ENCODE data around the gene ANKRD27.

ANKRD27 gene

GRCh38 chr19:32567486-32567885 is 107.5 kb downstream of the ANKRD27 start:
- H3K79me2 ChIP-seq (ENCODE audit: control insufficient read depth, low read length): no peaks in the 10 kb centered on the region
- no peaks in the 10 kb centered on the region for H4K20me1 ChIP-seq (ENCODE audit: control insufficient read depth, insufficient read depth, low read depth, low read length)
- no peaks in the 10 kb centered on the region for H3K9me3 ChIP-seq (ENCODE audit: control insufficient read depth, insufficient read depth, low read length)
- no peak overlapping the region for H3K4me3 ChIP-seq (ENCODE audit: low read length)
- H3K4me1 ChIP-seq (ENCODE audit: control insufficient read depth, low read length): no peaks in the 10 kb centered on the region
- H3K27me3 ChIP-seq (ENCODE audit: control insufficient read depth, low read length): no peaks in the 10 kb centered on the region
- no peak overlapping the region for H3K27ac ChIP-seq (ENCODE audit: low read depth, low read length)
- no peak for TF ChIP-seq EZH2phosphoT487 (IDR thresholded peaks at IDR 0.05; ENCODE audit: borderline replicate concordance, low read length)
- no peak for TF ChIP-seq CTCF (IDR thresholded peaks at IDR 0.05; ENCODE audit: low read depth, low read length, poor library complexity, severe bottlenecking)
- no peaks in the 10 kb centered on the region for H3K36me3 ChIP-seq (ENCODE audit: control insufficient read depth, low read length)
- no peak overlapping the region for H3K4me2 ChIP-seq (ENCODE audit: low read length)
- H3K9me2 ChIP-seq (replicated peaks; ENCODE audit: control insufficient read depth, low read length): no peaks in the 10 kb centered on the region
- H3F3A ChIP-seq (ENCODE audit: control insufficient read depth, insufficient read depth): no peaks in the 10 kb centered on the region

- H3K9me2 ChIP-seq (replicated peaks; ENCODE audit: control insufficient read depth, low read length): no peaks in the 10 kb centered on the region
- H3K4me3 ChIP-seq (ENCODE audit: low read length): no peak overlapping the region
- no peaks in the 10 kb centered on the region for H3K9me3 ChIP-seq (ENCODE audit: control insufficient read depth, insufficient read depth, low read length)
- H3K27ac ChIP-seq (ENCODE audit: low read depth, low read length): no peak overlapping the region
- no peaks in the 10 kb centered on the region for H3F3A ChIP-seq (ENCODE audit: control insufficient read depth, insufficient read depth)
- H3K36me3 ChIP-seq (ENCODE audit: control insufficient read depth, low read length): no peaks in the 10 kb centered on the region
- no peak for TF ChIP-seq EZH2phosphoT487 (IDR thresholded peaks at IDR 0.05; ENCODE audit: borderline replicate concordance, low read length)
- TF ChIP-seq CTCF (IDR thresholded peaks at IDR 0.05; ENCODE audit: low read depth, low read length, poor library complexity, severe bottlenecking): no peak
- no peaks in the 10 kb centered on the region for H4K20me1 ChIP-seq (ENCODE audit: control insufficient read depth, insufficient read depth, low read depth, low read length)
- H3K4me2 ChIP-seq (ENCODE audit: low read length): no peak overlapping the region
- no peaks in the 10 kb centered on the region for H3K4me1 ChIP-seq (ENCODE audit: control insufficient read depth, low read length)
- H3K79me2 ChIP-seq (ENCODE audit: control insufficient read depth, low read length): no peaks in the 10 kb centered on the region
- H3K27me3 ChIP-seq (ENCODE audit: control insufficient read depth, low read length): no peaks in the 10 kb centered on the region
Observed at GRCh38 chr19:32566246-32566830, 108.6 kb downstream of the ANKRD27 start.

GRCh38 chr19:32563761-32564160 is 111.2 kb downstream of the ANKRD27 start:
- no peak overlapping the region for H3K27ac ChIP-seq (ENCODE audit: low read depth, low read length)
- H3K79me2 ChIP-seq (ENCODE audit: control insufficient read depth, low read length): no peaks in the 10 kb centered on the region
- H3K4me2 ChIP-seq (ENCODE audit: low read length): no peak overlapping the region
- no peaks in the 10 kb centered on the region for H3K36me3 ChIP-seq (ENCODE audit: control insufficient read depth, low read length)
- H3K4me3 ChIP-seq (ENCODE audit: low read length): no peak overlapping the region
- no peaks in the 10 kb centered on the region for H3K9me2 ChIP-seq (replicated peaks; ENCODE audit: control insufficient read depth, low read length)
- H3K9me3 ChIP-seq (ENCODE audit: control insufficient read depth, insufficient read depth, low read length): no peaks in the 10 kb centered on the region
- TF ChIP-seq CTCF (IDR thresholded peaks at IDR 0.05; ENCODE audit: low read depth, low read length, poor library complexity, severe bottlenecking): no peak
- TF ChIP-seq EZH2phosphoT487 (IDR thresholded peaks at IDR 0.05; ENCODE audit: borderline replicate concordance, low read length): no peak
- no peaks in the 10 kb centered on the region for H3F3A ChIP-seq (ENCODE audit: control insufficient read depth, insufficient read depth)
- no peaks in the 10 kb centered on the region for H3K27me3 ChIP-seq (ENCODE audit: control insufficient read depth, low read length)
- no peaks in the 10 kb centered on the region for H3K4me1 ChIP-seq (ENCODE audit: control insufficient read depth, low read length)
- no peaks in the 10 kb centered on the region for H4K20me1 ChIP-seq (ENCODE audit: control insufficient read depth, insufficient read depth, low read depth, low read length)
